ENCODE results near the gene STIM2.
A peak's percentile ranks its signal among the peaks of the same experiment; 100 is the strongest.

Gene STIM2

GRCh38 chr4:27000122-27000521 lies 139.5 kb downstream of the STIM2 start:
- in situ Hi-C loops (cut with MboI; ENCODE audit: low pct_unique_long_range_greater_than_20kb, low sequenced_read_pairs, unreplicated experiment) = loop anchor here (10.0 to 25.0 kb wide), 2 partner anchors 115 to 988 kb away; no protein-coding TSS in a partner anchor
- no peak for TF ChIP-seq CTCF (IDR thresholded peaks at IDR 0.05; ENCODE audit: extremely low read depth, insufficient read depth, missing control alignments)
- DNase-seq (ENCODE audit: low spot score) = no peak

DNA sequence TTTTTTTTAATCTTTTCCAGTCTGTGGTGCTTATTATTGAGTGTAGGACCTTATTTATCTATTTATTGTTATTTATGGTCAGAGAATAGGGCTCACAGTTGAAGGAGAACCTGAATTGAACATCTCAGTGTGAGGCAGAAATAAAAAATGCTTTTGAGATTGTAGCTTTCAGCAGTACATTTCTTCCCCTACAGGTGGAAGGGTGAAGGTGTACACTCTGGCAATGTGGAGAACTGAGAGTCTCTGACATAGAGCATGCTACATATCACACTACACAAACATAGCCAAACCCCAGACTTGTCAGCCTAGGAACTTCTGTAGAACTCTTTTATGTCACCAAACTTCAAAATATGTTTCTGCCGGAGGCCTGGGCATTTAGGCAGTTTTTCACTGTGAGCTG lies 140.2 kb downstream of the STIM2 start:
- in situ Hi-C loops (cut with MboI; ENCODE audit: low pct_unique_long_range_greater_than_20kb, low sequenced_read_pairs, unreplicated experiment) = loop anchor here (10.0 to 25.0 kb wide), 2 partner anchors 116 to 989 kb away; no protein-coding TSS in a partner anchor
- peak; percentile 51 for TF ChIP-seq CTCF (IDR thresholded peaks at IDR 0.05; ENCODE audit: extremely low read depth, insufficient read depth, missing control alignments)

GRCh38 chr4:27001398-27002164 lies 140.9 kb downstream of the STIM2 start:
- DNase-seq (ENCODE audit: low spot score) = no peak
- in situ Hi-C loops (cut with MboI; ENCODE audit: low pct_unique_long_range_greater_than_20kb, low sequenced_read_pairs, unreplicated experiment) = loop anchor here (10.0 to 25.0 kb wide), 2 partner anchors 117 to 989 kb away; no protein-coding TSS in a partner anchor
- TF ChIP-seq CTCF (IDR thresholded peaks at IDR 0.05; ENCODE audit: extremely low read depth, insufficient read depth, missing control alignments) = no peak

More for the DNA sequence above, 140.2 kb downstream of the STIM2 start:
- DNase-seq (ENCODE audit: low spot score) = no peak

DNA sequence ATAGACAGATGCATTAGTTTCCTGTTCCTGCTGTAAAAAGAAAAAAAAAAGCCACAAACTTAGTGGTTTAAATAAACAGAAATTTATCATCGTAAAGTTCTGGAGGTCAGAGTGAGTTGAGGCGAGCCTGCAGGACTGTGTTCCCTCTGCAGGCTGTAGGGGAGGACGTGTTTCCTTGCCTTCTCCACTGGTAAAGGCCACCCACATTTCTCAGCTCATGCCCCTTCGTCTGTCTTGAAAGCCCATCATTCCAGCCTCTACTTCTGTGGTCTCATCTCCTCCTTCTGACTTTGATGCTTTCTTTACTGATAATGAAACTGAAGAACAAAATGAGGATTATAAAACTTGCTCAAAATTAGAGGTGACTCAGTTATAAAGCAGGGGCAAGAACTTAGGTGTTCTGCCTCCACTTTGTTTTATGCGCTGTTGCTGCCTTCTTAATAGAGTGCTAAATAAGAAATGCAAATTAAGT lies 143.0 kb downstream of the STIM2 start:
- TF ChIP-seq CTCF (IDR thresholded peaks at IDR 0.05; ENCODE audit: extremely low read depth, insufficient read depth, missing control alignments) = no peak
- in situ Hi-C loops (cut with MboI; ENCODE audit: low pct_unique_long_range_greater_than_20kb, low sequenced_read_pairs, unreplicated experiment) = loop anchor here (10.0 to 25.0 kb wide), 2 partner anchors 119 to 991 kb away; no protein-coding TSS in a partner anchor

DNA sequence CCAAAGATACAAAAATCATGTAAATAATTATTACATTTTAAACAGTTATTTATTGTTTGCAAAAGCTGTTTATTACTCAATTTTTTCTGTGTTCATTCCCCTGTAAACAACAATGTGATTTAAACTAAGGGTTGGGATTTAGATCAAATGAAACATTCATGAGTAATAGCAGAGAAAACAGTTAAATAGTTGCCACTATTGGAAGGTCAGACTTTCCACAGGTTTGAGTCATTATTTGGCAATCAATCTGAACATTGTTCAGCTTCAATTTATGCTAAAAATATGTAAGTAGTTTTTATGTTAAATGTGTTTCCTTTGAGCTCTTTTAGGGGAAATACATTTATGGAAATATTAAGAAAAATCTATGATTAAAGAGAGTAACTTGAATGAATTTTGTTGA lies 144.9 kb downstream of the STIM2 start:
- in situ Hi-C loops (cut with MboI; ENCODE audit: low pct_unique_long_range_greater_than_20kb, low sequenced_read_pairs, unreplicated experiment) = loop anchor here (10.0 to 25.0 kb wide), 2 partner anchors 121 to 993 kb away; no protein-coding TSS in a partner anchor
- TF ChIP-seq CTCF (IDR thresholded peaks at IDR 0.05; ENCODE audit: extremely low read depth, insufficient read depth, missing control alignments) = no peak
- no peak for DNase-seq (ENCODE audit: low spot score)

More for the DNA sequence above, 143.0 kb downstream of the STIM2 start:
- DNase-seq (ENCODE audit: low spot score) = no peak

DNA sequence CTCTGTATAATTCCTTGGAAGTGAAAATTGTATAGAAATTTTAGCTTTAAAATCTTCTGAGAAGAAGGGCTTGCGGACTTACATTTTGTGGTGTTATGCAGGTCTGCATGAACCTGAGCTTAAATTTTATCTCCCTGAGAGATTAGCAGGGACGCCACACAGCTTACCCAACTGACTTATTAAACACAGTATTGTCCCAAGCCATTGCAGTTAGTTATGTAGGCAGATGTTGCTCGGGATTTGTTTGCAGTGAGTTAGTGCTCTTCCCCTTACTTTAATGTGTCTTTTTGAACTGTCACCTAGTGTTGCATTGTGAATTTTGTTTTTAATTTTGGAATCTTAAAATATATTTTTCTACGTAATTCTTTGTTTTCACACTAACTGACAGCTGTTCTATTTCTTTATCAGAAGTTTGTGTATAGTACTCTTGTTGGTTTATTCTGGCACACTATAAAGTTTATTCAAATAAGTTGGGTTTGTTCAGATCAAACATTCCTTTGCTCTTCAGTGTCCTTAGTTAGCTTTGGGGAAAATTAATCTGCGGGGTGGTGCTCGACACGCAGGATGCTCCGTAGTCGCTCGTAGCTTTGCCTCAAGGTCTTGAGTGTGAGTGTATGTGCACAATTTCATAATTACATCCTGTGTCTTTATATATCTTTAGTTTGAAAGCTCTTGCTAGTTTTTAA lies 145.4 kb downstream of the STIM2 start:
- no peak for TF ChIP-seq CTCF (IDR thresholded peaks at IDR 0.05; ENCODE audit: extremely low read depth, insufficient read depth, missing control alignments)
- in situ Hi-C loops (cut with MboI; ENCODE audit: low pct_unique_long_range_greater_than_20kb, low sequenced_read_pairs, unreplicated experiment) = loop anchor here (10.0 to 25.0 kb wide), 2 partner anchors 121 to 994 kb away; no protein-coding TSS in a partner anchor

More for the DNA sequence above, 145.4 kb downstream of the STIM2 start:
- DNase-seq (ENCODE audit: low spot score) = no peak

All from GM13977 (cell line).